Liver (tissue), 3 donors: ENCODE data around the gene CDC27.
"Not testable (repeated sequence)": the region's sequence is repeated elsewhere in the genome, so short reads cannot be mapped to it uniquely, and the experiment has no call there.

Source experiments
- EGR1 ChIP-seq, 2 donors: IDR thresholded peaks; 2 replicates each; pipeline ENCODE4 v1.6.1; 2016 to 2018; ENCODE audit warnings: antibody characterized with exemption in 2 of 2, low read depth in 2 of 2
- HNF4G ChIP-seq: IDR thresholded peaks from 2 replicates; pipeline ENCODE4 v1.6.1; 2016; ENCODE audit warnings: antibody characterized with exemption
- RAD21 ChIP-seq, 2 donors: IDR thresholded peaks; 2 replicates each; pipeline ENCODE4 v1.6.1; 2016; ENCODE audit warnings: antibody characterized with exemption in 2 of 2, mild to moderate bottlenecking in 2 of 2
- SP1 ChIP-seq: IDR thresholded peaks from 2 replicates; pipeline ENCODE4 v1.6.1; 2018; ENCODE audit warnings: antibody characterized with exemption, mild to moderate bottlenecking
- TF ChIP-seq, protein P1 (sequence below): fragments of 150-350 bp; IDR thresholded peaks from 2 replicates; pipeline ENCODE4 v1.5.1; 2017; ENCODE audit warnings: improper control_type of control experiment, low read depth, low read length; ENCODE audit not compliant: missing input control
- donor health status: healthy.
- donor health status: healthy.

DNA sequence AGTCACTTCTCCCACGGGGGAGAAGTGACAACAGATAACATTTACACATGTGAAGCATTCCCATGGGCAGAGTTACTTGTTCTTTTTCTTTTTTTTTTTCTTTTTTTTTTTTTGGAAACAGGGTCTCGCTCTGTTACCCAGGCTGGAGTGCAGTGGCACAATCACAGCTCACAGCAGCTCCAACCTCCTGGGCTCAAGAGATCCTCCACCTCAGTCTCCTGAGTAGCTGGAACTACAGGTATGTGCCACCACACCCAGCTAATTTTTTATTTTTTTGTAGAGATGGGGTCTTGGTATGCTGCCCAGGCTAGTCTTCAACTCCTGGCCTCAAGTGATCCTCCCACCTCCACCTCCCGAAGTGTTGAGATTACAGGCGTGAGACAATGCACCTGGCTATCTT, 20.2 kb downstream of the CDC27 start:
- TF ChIP-seq, protein P1, sequence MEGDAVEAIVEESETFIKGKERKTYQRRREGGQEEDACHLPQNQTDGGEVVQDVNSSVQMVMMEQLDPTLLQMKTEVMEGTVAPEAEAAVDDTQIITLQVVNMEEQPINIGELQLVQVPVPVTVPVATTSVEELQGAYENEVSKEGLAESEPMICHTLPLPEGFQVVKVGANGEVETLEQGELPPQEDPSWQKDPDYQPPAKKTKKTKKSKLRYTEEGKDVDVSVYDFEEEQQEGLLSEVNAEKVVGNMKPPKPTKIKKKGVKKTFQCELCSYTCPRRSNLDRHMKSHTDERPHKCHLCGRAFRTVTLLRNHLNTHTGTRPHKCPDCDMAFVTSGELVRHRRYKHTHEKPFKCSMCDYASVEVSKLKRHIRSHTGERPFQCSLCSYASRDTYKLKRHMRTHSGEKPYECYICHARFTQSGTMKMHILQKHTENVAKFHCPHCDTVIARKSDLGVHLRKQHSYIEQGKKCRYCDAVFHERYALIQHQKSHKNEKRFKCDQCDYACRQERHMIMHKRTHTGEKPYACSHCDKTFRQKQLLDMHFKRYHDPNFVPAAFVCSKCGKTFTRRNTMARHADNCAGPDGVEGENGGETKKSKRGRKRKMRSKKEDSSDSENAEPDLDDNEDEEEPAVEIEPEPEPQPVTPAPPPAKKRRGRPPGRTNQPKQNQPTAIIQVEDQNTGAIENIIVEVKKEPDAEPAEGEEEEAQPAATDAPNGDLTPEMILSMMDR, result not testable (repeated sequence)
- not testable (repeated sequence) for TF ChIP-seq SP1; HNF4G; RAD21 (IDR thresholded peaks at IDR 0.05); EGR1 (IDR thresholded peaks at IDR 0.05; ENCODE audit: low read depth in 2 of 2)
